GM18511 (cell line): ENCODE measurements around the gene COL9A3.

ENCODE experiments used
- ATAC-seq: cut with Tn5 transposase; IDR thresholded peaks from one replicate; pipeline ENCODE4 v1.9.1; 2021; ENCODE audit warnings: mild to moderate bottlenecking, moderate library complexity; ENCODE audit not compliant: unreplicated experiment

Gene COL9A3

GRCh38 chr20:62796699-62797491, 20.0 kb upstream of the COL9A3 start:
- no peak for ATAC-seq

- ATAC-seq = no peak
Observed at GRCh38 chr20:62797671-62798532, 18.9 kb upstream of the COL9A3 start.

- no peak for ATAC-seq
Observed at GRCh38 chr20:62799036-62799435, 17.8 kb upstream of the COL9A3 start.

- ATAC-seq = no peak
Observed at GRCh38 chr20:62799459-62799858, 17.4 kb upstream of the COL9A3 start.

GRCh38 chr20:62799873-62800272, 17.0 kb upstream of the COL9A3 start:
- ATAC-seq = no peak

- ATAC-seq = no peak
Observed at GRCh38 chr20:62800314-62801259, 16.3 kb upstream of the COL9A3 start.

GRCh38 chr20:62801284-62802010, 15.4 kb upstream of the COL9A3 start:
- no peak for ATAC-seq

- ATAC-seq = no peak
Observed at GRCh38 chr20:62802026-62802712, 14.7 kb upstream of the COL9A3 start.

GRCh38 chr20:62804021-62804626, 12.7 kb upstream of the COL9A3 start:
- peak; percentile 10 for ATAC-seq

- peak; percentile 63 for ATAC-seq
Observed at GRCh38 chr20:62804627-62805154, 12.2 kb upstream of the COL9A3 start, which contains the start of gene OGFR. Gene OGFR, plus strand, starts transcription at chr20:62804835. Its CDS starts 25 bp downstream, at chr20:62804860.

GRCh38 chr20:62805155-62805710, 11.6 kb upstream of the COL9A3 start:
- ATAC-seq = no peak

- ATAC-seq = no peak
Observed at GRCh38 chr20:62805711-62806382, 11.0 kb upstream of the COL9A3 start.

GRCh38 chr20:62806383-62807050, 10.3 kb upstream of the COL9A3 start:
- no peak for ATAC-seq

GRCh38 chr20:62807444-62808210, 9.2 kb upstream of the COL9A3 start:
- no peak for ATAC-seq

- no peak for ATAC-seq
Observed at GRCh38 chr20:62808211-62808865, 8.5 kb upstream of the COL9A3 start.
